OCI-LY7 (cell line): Measurements from ENCODE around the gene MAP3K8. TPM values are rescaled to one million over a fixed set of nuclear protein-coding genes. Genes with fewer than 3 reads are reported as not detected.
"Not testable (repeated sequence)": the region's sequence is repeated elsewhere in the genome, so short reads cannot be mapped to it uniquely, and the experiment has no call there.

Source experiments
- BruUV-seq: library from RNA; stranded (reverse); fragments of 400-500 nt; replicated peaks from 2 replicates; lab custom pipeline; 2021; lab: Mats Ljungman, UMichigan
- CTCF ChIA-PET: fragments of 300-600 bp; sonication (Branson Sonifier 250); formaldehyde crosslinking; loops from one replicate; lab custom pipeline; 2022; ENCODE audit warnings: antibody characterized with exemption; ENCODE audit not compliant: unreplicated experiment; lab: Charles Lee
- POLR2A ChIA-PET: fragments of 300-600 bp; sonication (Branson Sonifier 250); formaldehyde crosslinking; loops from one replicate; lab custom pipeline; 2022; ENCODE audit warnings: antibody characterized with exemption; lab: Charles Lee
- DNase-seq: peaks from one replicate; pipeline ENCODE4 v3.0.0-alpha.2; 2015; ENCODE audit warnings: low spot score
- H2AFZ ChIP-seq: fragments of 200-600 bp; sonication (generic), shearing (Covaris generic); 2 replicates; pipeline ENCODE4 v1.6.1; 2014; ENCODE audit warnings: mild to moderate bottlenecking, antibody characterized with exemption, low read length, moderate library complexity
- H3K27ac ChIP-seq: fragments of 200-600 bp; sonication (generic); 2 replicates; pipeline ENCODE4 v1.5.1; 2014; ENCODE audit warnings: mixed run types, low read depth, mild to moderate bottlenecking, moderate library complexity, low read length, inconsistent platforms; ENCODE audit not compliant: poor library complexity, severe bottlenecking
- H3K36me3 ChIP-seq: fragments of 200-600 bp; sonication (generic); 2 replicates; pipeline ENCODE4 v1.6.1; 2014; ENCODE audit warnings: mild to moderate bottlenecking, antibody characterized with exemption, low read length, moderate library complexity, mixed read lengths; ENCODE audit not compliant: insufficient read depth
- H3K4me1 ChIP-seq: fragments of 200-600 bp; sonication (generic); 2 replicates; pipeline ENCODE4 v1.5.1; 2014; ENCODE audit warnings: mild to moderate bottlenecking, low read length; ENCODE audit not compliant: insufficient read depth, poor library complexity, severe bottlenecking
- H3K4me2 ChIP-seq: fragments of 200-600 bp; sonication (generic); 2 replicates; pipeline ENCODE4 v1.6.1; 2014; ENCODE audit warnings: mild to moderate bottlenecking, low read length
- H3K4me3 ChIP-seq: fragments of 200-600 bp; sonication (generic); 2 replicates; pipeline ENCODE4 v1.5.1; 2014; ENCODE audit warnings: mild to moderate bottlenecking, low read depth, low read length; ENCODE audit not compliant: poor library complexity, severe bottlenecking
- H3K79me2 ChIP-seq: fragments of 200-600 bp; sonication (generic); 2 replicates; pipeline ENCODE4 v1.6.1; 2016; ENCODE audit warnings: low read depth, mild to moderate bottlenecking, low read length, moderate library complexity, mixed read lengths; ENCODE audit not compliant: insufficient read depth
- H3K9me2 ChIP-seq: fragments of 200-600 bp; sonication (generic); 2 replicates; pipeline ENCODE4 v1.6.1; 2016; ENCODE audit warnings: mild to moderate bottlenecking, low read length, mixed read lengths; ENCODE audit not compliant: insufficient read depth
- H3K9me3 ChIP-seq: fragments of 200-600 bp; sonication (generic); 2 replicates; pipeline ENCODE4 v1.6.1; 2014; ENCODE audit warnings: mild to moderate bottlenecking, mixed run types, low read length, mixed read lengths
- H4K20me1 ChIP-seq: fragments of 200-600 bp; sonication (generic); 2 replicates; pipeline ENCODE4 v1.6.1; 2014; ENCODE audit warnings: mild to moderate bottlenecking, antibody characterized with exemption, low read length, moderate library complexity, mixed read lengths; ENCODE audit not compliant: insufficient read depth
- CTCF ChIP-seq: fragments of 200-600 bp; sonication (generic); conservative IDR thresholded peaks from 2 replicates; pipeline ENCODE4 v1.5.1; 2014; ENCODE audit warnings: mild to moderate bottlenecking, antibody characterized with exemption, low read length, moderate library complexity, mixed read lengths
- EZH2phosphoT487 ChIP-seq: fragments of 200-600 bp; sonication (generic); IDR thresholded peaks from 2 replicates; pipeline ENCODE4 v1.6.1; 2018; ENCODE audit warnings: low read depth, borderline replicate concordance, mild to moderate bottlenecking, mixed run types, antibody characterized with exemption, low read length, moderate library complexity, mixed read lengths
- intact Hi-C: fragments of 100-400 bp; cut with micrococcal nuclease; formaldehyde crosslinking; loops from one replicate; pipeline ENCODE4 v1.10.0; 2022; ENCODE audit not compliant: unreplicated experiment
- total RNA-seq, 2 experiments: library from RNA; depleted of rRNA in 1 of 2; stranded (reverse); fragments of >200 nt in 1 of 2; shearing (Covaris generic) in 1 of 2; gene quantifications; 2 replicates each; pipeline ENCODE4 v1.2.3, GENCODE V29; 2014 to 2022

The MAP3K8 gene
- total RNA-seq, 2 experiments from 2014 or later = 10.8 to 21.9 TPM

GRCh38 chr10:30422981-30423654, 10.9 kb upstream of the MAP3K8 start:
- Histone ChIP-seq H3K4me1 (peaks cover 49% of the 10 kb centered on the region), H3K27ac (no peak overlapping the region), H3K4me3 (no peak overlapping the region), H3K9me2 (no peaks in the 10 kb centered on the region), H3K9me3 (no peaks in the 10 kb centered on the region), H3K36me3 (no peaks in the 10 kb centered on the region), H4K20me1 (no peaks in the 10 kb centered on the region), H3K4me2 (peak overlapping the region; percentile 14; the same call in 1 of the 2 replicates), H3K79me2 (no peaks in the 10 kb centered on the region), H2AFZ (peak overlapping the region; percentile 73)
- ChIA-PET POLR2A (interaction anchor here (0.6 to 4.9 kb wide), 7 partner anchors 7 to 1654 kb away, joined by 3 to 31 read pairs (median 3); partner anchors contain the start of gene MAP3K8), CTCF (no interaction called here)
- TF ChIP-seq CTCF (no peak), EZH2phosphoT487 (no peak)
- peak; percentile 40 for DNase-seq
- intact Hi-C loops = no loop called here
- no TSS peak for BruUV-seq

DNA sequence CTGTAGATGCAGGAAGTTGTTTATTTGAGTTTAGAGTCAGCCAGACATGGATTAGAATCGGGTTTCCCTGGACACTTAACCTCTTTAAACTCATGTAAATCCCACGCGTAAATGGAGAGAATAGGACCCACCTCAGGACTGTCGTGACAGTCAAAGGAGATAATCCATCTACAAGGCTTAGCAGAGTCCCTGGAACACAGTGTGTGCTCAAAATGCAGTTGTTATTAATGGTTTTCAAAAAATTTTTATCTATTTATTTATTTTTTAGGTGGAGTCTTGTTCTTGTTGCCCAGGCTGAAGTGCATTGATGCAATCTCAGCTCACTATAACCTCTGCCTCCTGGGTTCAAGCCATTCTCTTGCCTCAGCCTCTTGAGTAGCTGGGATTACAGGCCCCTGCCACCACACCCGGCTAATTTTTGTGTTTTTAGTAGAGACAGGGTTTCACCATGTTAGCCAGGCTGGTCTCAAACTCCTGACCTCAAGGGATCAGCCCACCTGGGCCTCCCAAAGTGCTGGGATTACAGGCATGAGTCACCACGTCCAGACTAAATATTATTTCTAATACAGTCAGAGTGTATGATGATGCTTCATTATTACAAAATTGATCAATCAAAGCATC, 10.2 kb upstream of the MAP3K8 start:
- H3K79me2 ChIP-seq, DNase-seq, H3K27ac ChIP-seq, H4K20me1 ChIP-seq, intact Hi-C loops, H3K4me3 ChIP-seq, BruUV-seq, H3K9me2 ChIP-seq, H3K36me3 ChIP-seq, H3K9me3 ChIP-seq, CTCF ChIA-PET: not testable (repeated sequence)
- H2AFZ ChIP-seq = peak overlapping the region; percentile 73
- peaks cover 45% of the 10 kb centered on the region for H3K4me1 ChIP-seq
- POLR2A ChIA-PET = interaction anchor here (0.6 to 2.2 kb wide), 5 partner anchors 9 to 1655 kb away, joined by 3 to 7 read pairs (median 3); partner anchors contain the start of gene MAP3K8
- peak overlapping the region; percentile 14; the same call in 1 of the 2 replicates for H3K4me2 ChIP-seq

GRCh38 chr10:30425336-30426075, 8.5 kb upstream of the MAP3K8 start:
- no peak overlapping the region for H3K4me2 ChIP-seq
- H3K9me2 ChIP-seq = no peaks in the 10 kb centered on the region
- TF ChIP-seq EZH2phosphoT487 (no peak), CTCF (no peak)
- DNase-seq = no peak
- H3K4me1 ChIP-seq = peaks cover 29% of the 10 kb centered on the region
- H3K9me3 ChIP-seq = no peaks in the 10 kb centered on the region
- no peaks in the 10 kb centered on the region for H3K36me3 ChIP-seq
- ChIA-PET POLR2A (interaction anchor here (0.6 kb wide), 1 partner anchor 78 kb away, joined by 3 read pairs; no protein-coding TSS in a partner anchor), CTCF (no interaction called here)
- H3K79me2 ChIP-seq = no peaks in the 10 kb centered on the region
- no peak overlapping the region for H2AFZ ChIP-seq
- intact Hi-C loops = no loop called here
- BruUV-seq = no TSS peak
- no peak overlapping the region for H3K4me3 ChIP-seq
- no peaks in the 10 kb centered on the region for H4K20me1 ChIP-seq
- no peak overlapping the region for H3K27ac ChIP-seq
